Activated T-helper 17 cell treated with anti-CD3 and anti-CD28 coated beads, Interleukin-2, amount 50 U/mL, for 72 hours (primary cell): ENCODE results near the gene NEDD4L. TPM values are rescaled to one million over a fixed set of nuclear protein-coding genes. Genes with fewer than 3 reads are reported as not detected.
A peak's percentile ranks its signal among the peaks of the same experiment; 100 is the strongest.
"Not testable (repeated sequence)": the region's sequence is repeated elsewhere in the genome, so short reads cannot be mapped to it uniquely, and the experiment has no call there.

Experiments
- ATAC-seq: fragments of 150-1000 bp; cut with Tn5 transposase; replicated peaks from 2 replicates; pipeline ENCODE4 v1.10.0; 2021; ENCODE audit warnings: mild to moderate bottlenecking, moderate library complexity
- H3K27ac Mint-ChIP-seq: one replicate; pipeline ENCODE4 v1.8.0; 2022; ENCODE audit warnings: mixed read lengths
- H3K27me3 Mint-ChIP-seq: one replicate; pipeline ENCODE4 v1.8.0; 2022; ENCODE audit warnings: mixed read lengths
- H3K36me3 Mint-ChIP-seq: one replicate; pipeline ENCODE4 v1.8.0; 2022; ENCODE audit warnings: low read depth, mild to moderate bottlenecking, mixed read lengths
- H3K4me1 Mint-ChIP-seq: one replicate; pipeline ENCODE4 v1.8.0; 2022; ENCODE audit warnings: mixed read lengths
- H3K4me3 Mint-ChIP-seq: one replicate; pipeline ENCODE4 v1.8.0; 2022; ENCODE audit warnings: mild to moderate bottlenecking, mixed read lengths
- H3K9me3 Mint-ChIP-seq: one replicate; pipeline ENCODE4 v1.8.0; 2022; ENCODE audit warnings: mixed read lengths
- total RNA-seq, 2 donors: library from RNA; stranded (reverse); gene quantifications; one replicate each; pipeline ENCODE4 v1.2.3, GENCODE V29; 2022

The NEDD4L gene
- total RNA-seq, 2 donors from 2014 or later: 6.5 to 8.0 TPM

DNA sequence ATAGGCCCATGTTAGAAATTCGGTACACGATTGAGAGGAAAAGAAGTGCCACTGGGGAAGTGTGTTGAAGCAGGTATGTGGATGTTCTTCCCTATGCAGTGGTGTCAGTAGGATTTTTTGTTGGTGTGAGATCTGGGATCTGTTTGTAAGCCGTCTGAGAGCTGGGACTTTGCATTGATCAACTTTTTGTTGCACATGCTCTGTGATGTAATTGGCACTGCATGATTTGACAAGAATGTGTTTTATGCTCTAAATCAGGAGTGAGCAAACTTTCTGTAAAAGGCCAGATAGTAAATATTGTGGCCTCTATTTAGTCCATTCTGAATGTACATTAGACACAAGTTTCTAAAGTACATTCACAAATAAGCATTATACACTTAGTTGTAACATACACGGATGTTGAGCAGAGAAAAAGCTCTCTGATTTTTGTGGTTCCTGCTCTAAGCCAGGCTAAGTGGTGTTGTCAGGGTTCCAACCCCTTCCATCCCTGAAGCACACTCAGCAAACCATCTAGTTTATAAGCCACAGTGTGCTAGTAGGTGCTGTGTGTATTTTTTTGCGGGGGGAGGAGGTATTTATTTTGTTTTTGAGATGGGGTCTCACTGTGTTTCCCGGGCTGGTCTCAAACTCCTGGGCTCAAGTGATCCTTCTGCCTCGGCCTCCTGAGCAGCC lies 235.6 kb downstream of the NEDD4L start:
- H3K4me3 Mint-ChIP-seq: no peak overlapping the region
- no peaks in the 10 kb centered on the region for H3K9me3 Mint-ChIP-seq
- H3K36me3 Mint-ChIP-seq: no peaks in the 10 kb centered on the region
- H3K27me3 Mint-ChIP-seq: peaks cover 3% of the 10 kb centered on the region
- H3K4me1 Mint-ChIP-seq: no peaks in the 10 kb centered on the region
- no peak overlapping the region for H3K27ac Mint-ChIP-seq
- ATAC-seq: no peak

DNA sequence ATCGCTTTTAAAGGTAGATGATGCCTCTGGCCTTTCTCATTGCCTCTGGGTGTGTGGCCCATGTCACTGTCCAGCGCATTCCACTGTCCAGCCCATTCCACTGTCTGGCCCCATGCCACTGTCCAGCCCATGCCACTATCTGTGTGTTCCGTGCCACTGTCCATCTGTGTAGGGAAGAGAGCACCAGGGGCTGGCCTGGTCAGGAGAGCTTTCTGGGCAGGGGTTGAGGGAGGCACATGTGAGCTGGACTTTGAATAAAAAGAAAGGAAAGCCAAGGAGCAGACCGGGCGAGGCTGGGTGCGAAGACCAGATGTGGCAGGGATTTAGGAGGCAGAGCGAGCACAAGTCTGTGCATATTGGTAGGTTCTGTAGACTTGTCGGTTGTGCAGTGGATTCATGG lies 236.2 kb downstream of the NEDD4L start:
- H3K27me3 Mint-ChIP-seq: peaks cover 7% of the 10 kb centered on the region
- H3K4me1 Mint-ChIP-seq: no peaks in the 10 kb centered on the region
- no peak for ATAC-seq
- no peaks in the 10 kb centered on the region for H3K36me3 Mint-ChIP-seq
- H3K27ac Mint-ChIP-seq: no peak overlapping the region
- H3K4me3 Mint-ChIP-seq: no peak overlapping the region
- no peaks in the 10 kb centered on the region for H3K9me3 Mint-ChIP-seq

GRCh38 chr18:58282872-58283271 lies 238.8 kb downstream of the NEDD4L start:
- ATAC-seq, H3K4me3 Mint-ChIP-seq, H3K27ac Mint-ChIP-seq, H3K9me3 Mint-ChIP-seq, H3K27me3 Mint-ChIP-seq, H3K36me3 Mint-ChIP-seq, H3K4me1 Mint-ChIP-seq: not testable (repeated sequence)

DNA sequence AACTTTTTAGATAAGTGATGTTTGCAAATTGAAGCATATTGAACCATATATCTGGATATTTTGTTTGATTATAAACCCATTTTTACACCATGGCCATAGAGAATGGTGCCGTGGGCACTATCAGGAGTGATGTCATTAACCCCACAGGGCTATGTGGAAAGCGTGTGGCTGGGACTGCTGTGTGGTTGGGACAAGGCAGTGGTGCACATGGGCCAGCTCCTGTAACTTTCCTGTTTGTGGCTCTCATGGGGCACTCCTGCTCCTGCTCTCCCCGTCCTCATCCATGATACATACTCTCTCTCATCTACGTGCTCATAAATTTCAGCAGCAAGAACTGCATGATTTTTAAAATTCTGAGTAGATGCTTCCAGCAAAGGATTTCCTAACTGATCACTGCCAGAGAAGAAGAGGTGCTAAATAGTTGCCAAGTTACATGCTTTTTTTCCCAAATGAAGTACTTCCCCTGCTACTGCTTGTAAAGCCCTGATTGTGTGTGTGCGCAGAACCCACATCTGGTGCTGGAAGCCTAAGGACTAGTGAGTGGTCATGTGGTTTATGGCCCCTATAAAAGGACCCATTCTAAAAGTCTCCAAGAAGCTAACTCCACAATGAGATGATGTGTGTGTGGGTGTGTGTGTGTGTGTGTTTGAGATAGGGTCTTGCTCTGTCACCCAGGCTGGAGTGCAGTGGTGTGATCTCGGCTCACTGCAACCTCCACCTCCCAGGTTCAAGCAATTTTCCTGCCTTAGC lies 240.8 kb downstream of the NEDD4L start:
- H3K9me3 Mint-ChIP-seq: no peaks in the 10 kb centered on the region

GRCh38 chr18:58285449-58286130 lies 241.6 kb downstream of the NEDD4L start:
- ATAC-seq: no peak
- Mint-ChIP-seq H3K4me1 (no peaks in the 10 kb centered on the region), H3K9me3 (no peaks in the 10 kb centered on the region), H3K36me3 (no peaks in the 10 kb centered on the region), H3K4me3 (no peak overlapping the region), H3K27ac (no peak overlapping the region), H3K27me3 (peaks cover 4% of the 10 kb centered on the region)

More for the DNA sequence above, 240.8 kb downstream of the NEDD4L start:
- no peak for ATAC-seq
- H3K4me1 Mint-ChIP-seq: no peaks in the 10 kb centered on the region
- H3K27me3 Mint-ChIP-seq: peaks cover 4% of the 10 kb centered on the region
- no peaks in the 10 kb centered on the region for H3K36me3 Mint-ChIP-seq
- no peak overlapping the region for H3K27ac Mint-ChIP-seq
- no peak overlapping the region for H3K4me3 Mint-ChIP-seq

- Mint-ChIP-seq H3K36me3 (no peaks in the 10 kb centered on the region), H3K4me1 (no peaks in the 10 kb centered on the region), H3K4me3 (no peak overlapping the region), H3K9me3 (no peaks in the 10 kb centered on the region), H3K27me3 (peaks cover 4% of the 10 kb centered on the region), H3K27ac (no peak overlapping the region)
- ATAC-seq: no peak
Observed at GRCh38 chr18:58286632-58287352, 242.8 kb downstream of the NEDD4L start.

GRCh38 chr18:58287353-58288274 lies 243.6 kb downstream of the NEDD4L start:
- peaks cover 4% of the 10 kb centered on the region for H3K27me3 Mint-ChIP-seq
- H3K4me3 Mint-ChIP-seq: no peak overlapping the region
- no peaks in the 10 kb centered on the region for H3K36me3 Mint-ChIP-seq
- no peak overlapping the region for H3K27ac Mint-ChIP-seq
- no peaks in the 10 kb centered on the region for H3K4me1 Mint-ChIP-seq
- no peak for ATAC-seq
- no peaks in the 10 kb centered on the region for H3K9me3 Mint-ChIP-seq

DNA sequence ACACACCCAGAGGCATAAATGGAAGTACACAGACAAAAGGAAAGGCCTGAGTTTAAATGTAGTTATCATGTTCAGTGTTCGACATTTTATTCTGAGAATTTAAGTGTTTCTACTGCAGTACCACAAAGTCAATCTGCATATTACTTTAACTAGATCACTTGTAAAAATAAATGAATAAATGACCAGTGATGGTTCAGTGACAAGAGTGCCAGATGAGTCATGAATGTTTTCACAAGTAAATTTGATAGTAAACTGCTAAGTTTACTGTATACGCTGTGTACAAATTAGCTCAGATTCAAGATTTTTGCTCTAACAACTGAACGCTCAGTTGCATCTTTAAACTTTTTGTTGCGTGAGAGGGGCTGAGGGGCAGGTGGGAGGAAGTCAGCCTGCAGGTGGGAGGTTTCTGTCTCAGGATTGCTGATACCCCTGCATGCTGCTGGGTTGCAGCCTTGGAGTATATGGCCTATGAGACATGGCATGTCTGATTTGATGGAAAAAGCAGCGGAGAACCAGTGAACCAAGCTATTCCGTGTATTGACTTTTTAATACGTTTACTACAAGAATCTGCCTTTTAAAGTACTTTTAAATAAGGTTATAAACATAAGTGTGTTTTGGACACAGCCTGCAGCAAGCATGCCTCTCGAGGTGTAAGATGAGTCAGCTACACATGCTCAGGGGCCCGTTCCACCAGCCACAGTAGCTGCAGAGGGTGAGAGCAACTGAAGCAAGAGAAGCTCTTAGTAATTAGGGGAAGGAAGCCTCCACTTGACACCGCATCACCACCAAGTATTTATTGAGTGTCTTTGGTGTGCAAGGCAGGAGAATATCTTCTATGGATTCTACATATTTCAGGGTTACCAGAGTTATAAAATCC lies 245.1 kb downstream of the NEDD4L start:
- Mint-ChIP-seq H3K27ac (no peak overlapping the region), H3K9me3 (no peaks in the 10 kb centered on the region), H3K36me3 (no peaks in the 10 kb centered on the region), H3K4me1 (no peaks in the 10 kb centered on the region), H3K4me3 (no peak overlapping the region), H3K27me3 (peaks cover 4% of the 10 kb centered on the region)
- no peak for ATAC-seq

- Mint-ChIP-seq H3K27me3 (no peaks in the 10 kb centered on the region), H3K4me3 (no peak overlapping the region), H3K4me1 (no peaks in the 10 kb centered on the region), H3K36me3 (no peaks in the 10 kb centered on the region), H3K9me3 (no peaks in the 10 kb centered on the region), H3K27ac (no peak overlapping the region)
- ATAC-seq: no peak
Observed at GRCh38 chr18:58290116-58290695, 246.2 kb downstream of the NEDD4L start.

DNA sequence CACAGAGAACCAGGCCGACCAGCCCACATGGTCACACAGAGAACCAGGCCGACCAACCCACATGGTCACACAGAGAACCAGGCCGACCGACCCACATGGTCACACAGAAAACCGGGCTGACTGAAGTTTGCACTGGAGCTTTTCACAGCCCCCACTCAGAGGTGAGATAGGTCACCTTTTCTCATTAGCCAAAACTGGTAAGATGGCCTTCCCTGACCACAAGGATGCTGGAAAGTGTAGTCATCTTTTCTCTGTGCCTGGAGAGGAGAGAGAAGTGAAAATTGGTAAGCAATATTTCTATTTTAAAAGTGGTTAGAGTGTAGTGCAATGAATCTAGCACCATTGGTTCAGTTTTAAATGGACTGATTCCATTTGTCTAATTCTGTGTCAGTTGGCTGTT lies 247.1 kb downstream of the NEDD4L start:
- no peaks in the 10 kb centered on the region for H3K9me3 Mint-ChIP-seq
- ATAC-seq: no peak

GRCh38 chr18:58292638-58293037 lies 248.6 kb downstream of the NEDD4L start:
- no peak for ATAC-seq
- Mint-ChIP-seq H3K27me3 (no peaks in the 10 kb centered on the region), H3K27ac (no peak overlapping the region), H3K36me3 (no peaks in the 10 kb centered on the region), H3K9me3 (no peaks in the 10 kb centered on the region), H3K4me3 (no peak overlapping the region), H3K4me1 (no peaks in the 10 kb centered on the region)

More for the DNA sequence above, 247.1 kb downstream of the NEDD4L start:
- no peaks in the 10 kb centered on the region for H3K4me1 Mint-ChIP-seq
- H3K36me3 Mint-ChIP-seq: no peaks in the 10 kb centered on the region
- no peaks in the 10 kb centered on the region for H3K27me3 Mint-ChIP-seq
- H3K4me3 Mint-ChIP-seq: no peak overlapping the region
- no peak overlapping the region for H3K27ac Mint-ChIP-seq

GRCh38 chr18:58297198-58297597 lies 253.2 kb downstream of the NEDD4L start:
- H3K27me3 Mint-ChIP-seq: no peaks in the 10 kb centered on the region
- H3K4me3 Mint-ChIP-seq: no peak overlapping the region
- no peaks in the 10 kb centered on the region for H3K36me3 Mint-ChIP-seq
- ATAC-seq: peak; percentile 89
- H3K4me1 Mint-ChIP-seq: no peaks in the 10 kb centered on the region
- H3K9me3 Mint-ChIP-seq: no peaks in the 10 kb centered on the region
- H3K27ac Mint-ChIP-seq: no peak overlapping the region
